CD4-positive, alpha-beta T cell (primary cell): Measurements from ENCODE around the gene GALNT18. TPM values are rescaled to one million over a fixed set of nuclear protein-coding genes. Genes with fewer than 3 reads are reported as not detected.

Experiments
- ATAC-seq: fragments of 200-7000 bp; cut with Tn5 transposase; one replicate; pipeline ENCODE4 v1.10.0; 2022; ENCODE audit warnings: mild to moderate bottlenecking; ENCODE audit not compliant: poor library complexity
- CTCF ChIA-PET: fragments of 350-600 bp; sonication (Branson Sonifier 250); formaldehyde crosslinking; loops from one replicate; lab custom pipeline; 2021; ENCODE audit warnings: antibody characterized with exemption, inconsistent platforms; lab: Charles Lee
- POLR2A ChIA-PET: fragments of 350-600 bp; sonication (Branson Sonifier 250); formaldehyde crosslinking; loops from one replicate; lab custom pipeline; 2021; ENCODE audit warnings: antibody characterized with exemption, inconsistent platforms; lab: Charles Lee
- DNase-seq, 14 experiments: peaks; one replicate each; pipeline ENCODE4 v3.0.0-alpha.2; 2013 to 2020; ENCODE audit warnings: mixed read lengths in 2 of 14
- H3K27ac ChIP-seq, 2 donors: one replicate each; pipeline versions ENCODE4 v1.5.1 to v1.7.0; 2013; ENCODE audit warnings: low read length in 2 of 2, low read depth in 1 of 2, mild to moderate bottlenecking in 1 of 2
- H3K27me3 ChIP-seq, 2 experiments: 1 replicate in 1 of 2; 2 replicates in 1 of 2; pipeline versions ENCODE4 v1.6.1 to v1.7.0; 2013; ENCODE audit warnings: low read length in 2 of 2, control low read depth in 1 of 2, mild to moderate bottlenecking in 1 of 2, moderate library complexity in 1 of 2; ENCODE audit not compliant: insufficient read depth in 2 of 2, control insufficient read depth in 1 of 2
- H3K36me3 ChIP-seq: one replicate; pipeline ENCODE4 v1.6.1; 2013; ENCODE audit warnings: low read length, control low read depth; ENCODE audit not compliant: insufficient read depth
- H3K4me1 ChIP-seq: one replicate; pipeline ENCODE4 v1.6.1; 2013; ENCODE audit warnings: low read length, control low read depth; ENCODE audit not compliant: insufficient read depth
- H3K4me3 ChIP-seq: one replicate; pipeline ENCODE4 v1.5.1; 2013; ENCODE audit warnings: mild to moderate bottlenecking, low read length, moderate library complexity
- H3K9me3 ChIP-seq, 2 experiments: 1 replicate in 1 of 2; 2 replicates in 1 of 2; pipeline versions ENCODE4 v1.6.1 to v1.7.0; 2013; ENCODE audit warnings: low read length in 2 of 2, mild to moderate bottlenecking in 2 of 2, control low read depth in 1 of 2, moderate library complexity in 1 of 2; ENCODE audit not compliant: control insufficient read depth in 1 of 2, insufficient read depth in 1 of 2
- H3K27ac Mint-ChIP-seq: one replicate; pipeline ENCODE4 v1.8.0; 2020; ENCODE audit warnings: mixed read lengths
- H3K27me3 Mint-ChIP-seq: one replicate; pipeline ENCODE4 v1.8.0; 2021; ENCODE audit warnings: mixed read lengths
- H3K36me3 Mint-ChIP-seq: one replicate; pipeline ENCODE4 v1.8.0; 2021; ENCODE audit warnings: low read depth, mixed read lengths
- H3K4me1 Mint-ChIP-seq: one replicate; pipeline ENCODE4 v1.8.0; 2021; ENCODE audit warnings: low read depth, mixed read lengths
- H3K4me3 Mint-ChIP-seq: one replicate; pipeline ENCODE4 v1.8.0; 2020; ENCODE audit warnings: mild to moderate bottlenecking, mixed read lengths
- H3K9me3 Mint-ChIP-seq: one replicate; pipeline ENCODE4 v1.8.0; 2020; ENCODE audit warnings: mixed read lengths
- intact Hi-C, 2 experiments: fragments of 100-400 bp; cut with DNase I in 1 of 2; cut with micrococcal nuclease in 1 of 2; formaldehyde crosslinking; loops; one replicate each; pipeline versions ENCODE4 v1.15.1 to v1.9.0; 2023 to 2025; cut with DNase I, micrococcal nuclease
- total RNA-seq, 174 experiments: library from RNA in 2 of 174; stranded (reverse) in 2 of 174; gene quantifications; one replicate each; pipeline ENCODE4 v1.2.3 and lab custom pipeline; 2021 to 2026
- TF ChIP-seq, protein P1 (sequence below): fragments of 200-600 bp; IDR thresholded peaks from one replicate; pipeline ENCODE4 v1.8.0; 2022; ENCODE audit warnings: antibody characterized with exemption, mild to moderate bottlenecking

GALNT18 gene
- total RNA-seq, 2 experiments from 2014 or later, result 0.08 TPM; not detected in 1

DNA sequence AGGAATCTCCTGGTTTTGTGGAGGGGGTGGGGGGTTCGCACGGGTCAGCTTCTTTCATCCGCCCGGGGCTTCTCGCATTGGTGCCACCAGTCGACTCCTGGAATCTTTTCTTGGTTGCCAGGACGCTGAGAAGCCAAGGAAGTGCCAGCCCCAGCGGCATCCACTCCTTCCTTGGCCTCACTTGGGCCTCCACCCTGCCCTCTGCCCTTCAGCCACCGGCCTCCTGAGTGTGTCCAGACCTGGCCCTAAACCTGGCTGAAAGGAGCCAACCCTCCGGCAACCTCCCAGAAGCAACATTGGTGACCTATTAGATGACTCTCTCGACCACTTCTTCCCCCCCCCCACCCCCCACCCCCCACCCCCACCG, 518 bp upstream of the GALNT18 start:
- Histone ChIP-seq H3K36me3 (no peaks in the 10 kb centered on the region), H3K27me3 (peaks cover 33 to 35% of the 10 kb centered on the region in 2 experiments), H3K27ac (no peak overlapping the region), H3K4me3 (no peak overlapping the region), H3K9me3 (peaks cover 0 to 6% of the 10 kb centered on the region in 2 experiments), H3K4me1 (peaks cover 19% of the 10 kb centered on the region)
- Mint-ChIP-seq H3K4me3 (no peak overlapping the region), H3K36me3 (no peaks in the 10 kb centered on the region), H3K4me1 (peaks cover 5% of the 10 kb centered on the region), H3K27ac (no peak overlapping the region), H3K9me3 (no peaks in the 10 kb centered on the region), H3K27me3 (peaks cover 61% of the 10 kb centered on the region)
- TF ChIP-seq, protein P1, sequence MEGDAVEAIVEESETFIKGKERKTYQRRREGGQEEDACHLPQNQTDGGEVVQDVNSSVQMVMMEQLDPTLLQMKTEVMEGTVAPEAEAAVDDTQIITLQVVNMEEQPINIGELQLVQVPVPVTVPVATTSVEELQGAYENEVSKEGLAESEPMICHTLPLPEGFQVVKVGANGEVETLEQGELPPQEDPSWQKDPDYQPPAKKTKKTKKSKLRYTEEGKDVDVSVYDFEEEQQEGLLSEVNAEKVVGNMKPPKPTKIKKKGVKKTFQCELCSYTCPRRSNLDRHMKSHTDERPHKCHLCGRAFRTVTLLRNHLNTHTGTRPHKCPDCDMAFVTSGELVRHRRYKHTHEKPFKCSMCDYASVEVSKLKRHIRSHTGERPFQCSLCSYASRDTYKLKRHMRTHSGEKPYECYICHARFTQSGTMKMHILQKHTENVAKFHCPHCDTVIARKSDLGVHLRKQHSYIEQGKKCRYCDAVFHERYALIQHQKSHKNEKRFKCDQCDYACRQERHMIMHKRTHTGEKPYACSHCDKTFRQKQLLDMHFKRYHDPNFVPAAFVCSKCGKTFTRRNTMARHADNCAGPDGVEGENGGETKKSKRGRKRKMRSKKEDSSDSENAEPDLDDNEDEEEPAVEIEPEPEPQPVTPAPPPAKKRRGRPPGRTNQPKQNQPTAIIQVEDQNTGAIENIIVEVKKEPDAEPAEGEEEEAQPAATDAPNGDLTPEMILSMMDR, result no peak
- CTCF ChIA-PET, result no interaction called here
- DNase-seq, result no peak
- intact Hi-C loops, result no loop called here
- POLR2A ChIA-PET, result no interaction called here
- no peak for ATAC-seq

DNA sequence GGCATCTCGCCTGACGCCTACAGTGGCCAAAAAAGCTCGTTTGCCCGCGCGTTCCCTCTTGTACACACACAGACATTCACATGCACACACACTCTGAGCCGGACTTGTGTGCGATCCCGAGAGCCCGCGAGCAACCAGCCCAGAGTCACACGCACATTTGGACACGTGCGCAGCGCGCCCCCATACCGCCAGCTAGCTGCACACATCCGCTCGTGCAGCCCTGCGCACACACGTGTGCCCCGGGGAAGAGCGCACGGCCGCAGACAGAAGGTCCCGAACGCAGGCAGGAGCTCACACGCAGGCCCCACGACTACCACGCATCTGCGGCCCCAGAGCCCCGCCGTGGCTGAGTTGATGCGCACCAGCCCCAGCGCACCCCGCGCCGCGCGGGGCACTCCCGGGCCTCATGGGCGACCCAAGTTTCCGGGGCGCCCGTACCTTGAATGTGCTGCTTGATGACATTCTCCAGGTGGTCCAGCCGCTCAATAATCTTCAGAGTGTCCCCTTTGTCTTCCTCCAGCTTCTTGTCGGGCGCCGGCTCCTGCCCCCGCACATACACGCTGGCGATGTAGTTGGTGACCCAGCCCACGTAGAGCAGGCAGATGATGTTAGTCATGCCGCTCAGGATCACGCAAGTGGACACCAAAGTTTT, 758 bp downstream of the GALNT18 start:
- CTCF ChIA-PET, result no interaction called here
- Histone ChIP-seq H3K4me3 (peak overlapping the region; percentile 26), H3K36me3 (no peaks in the 10 kb centered on the region), H3K27ac (no peak overlapping the region), H3K4me1 (peaks cover 19% of the 10 kb centered on the region), H3K9me3 (peaks cover 0 to 6% of the 10 kb centered on the region in 2 experiments), H3K27me3 (peaks cover 33 to 35% of the 10 kb centered on the region in 2 experiments)
- H3K27ac Mint-ChIP-seq, result no peak overlapping the region
- H3K27me3 Mint-ChIP-seq, result peaks cover 71% of the 10 kb centered on the region
- H3K4me1 Mint-ChIP-seq, result peaks cover 5% of the 10 kb centered on the region
- peak overlapping the region; percentile 48 for H3K4me3 Mint-ChIP-seq
- DNase-seq (peak in 3 of 14 experiments; percentile 4 to 28 (median 17)), ATAC-seq (no peak)
- TF ChIP-seq, protein P1, result no peak
- H3K36me3 Mint-ChIP-seq, result no peaks in the 10 kb centered on the region
- POLR2A ChIA-PET, result no interaction called here
- H3K9me3 Mint-ChIP-seq, result no peaks in the 10 kb centered on the region
- intact Hi-C loops, result no loop called here

DNA sequence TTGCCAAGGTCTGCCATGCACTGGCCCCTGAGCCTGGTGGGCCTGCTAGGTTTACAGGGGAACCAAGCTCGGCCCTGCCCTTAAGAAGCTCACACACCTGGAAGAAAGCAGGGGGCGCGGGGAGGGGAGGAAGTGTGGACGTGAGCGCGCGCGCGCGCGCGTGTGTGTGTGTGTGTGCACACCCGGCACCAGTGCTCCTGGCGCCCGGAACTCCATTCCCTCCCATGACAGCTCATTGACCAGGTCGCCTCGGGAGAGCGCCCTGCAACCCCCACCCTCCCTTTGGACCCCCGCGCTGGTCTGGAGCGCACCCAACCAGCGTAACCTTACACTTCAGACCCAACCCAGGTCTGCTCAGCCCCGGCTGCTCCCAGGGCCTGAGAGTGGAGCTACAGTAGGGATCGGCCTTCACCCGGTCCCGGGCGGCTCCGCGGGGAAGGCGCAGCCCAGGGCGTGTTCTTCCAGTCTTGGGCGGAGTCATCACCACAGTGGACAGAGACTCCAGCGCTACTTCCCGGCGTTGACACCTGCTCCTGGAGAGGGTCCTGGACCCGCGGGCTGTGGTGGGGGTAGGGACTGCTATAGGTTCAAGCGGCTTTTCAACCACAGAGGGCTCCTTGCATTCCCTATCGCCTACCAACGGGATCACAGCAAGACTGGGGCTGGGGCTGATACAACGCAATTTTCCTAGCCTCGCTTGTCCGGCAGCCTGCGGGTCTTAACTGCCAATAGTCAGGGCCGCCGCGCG, 1.5 kb downstream of the GALNT18 start:
- H3K36me3 Mint-ChIP-seq, result no peaks in the 10 kb centered on the region
- ATAC-seq, result no peak
- no peaks in the 10 kb centered on the region for H3K9me3 Mint-ChIP-seq
- intact Hi-C loops, result no loop called here
- H3K27me3 Mint-ChIP-seq, result peaks cover 73% of the 10 kb centered on the region
- peak in 1 of 14 experiments; percentile 7 for DNase-seq
- ChIA-PET POLR2A (no interaction called here), CTCF (no interaction called here)
- peaks cover 0 to 6% of the 10 kb centered on the region in 2 experiments for H3K9me3 ChIP-seq
- H3K36me3 ChIP-seq, result no peaks in the 10 kb centered on the region
- H3K4me1 Mint-ChIP-seq, result peaks cover 5% of the 10 kb centered on the region
- peak overlapping the region; percentile 48 for H3K4me3 Mint-ChIP-seq
- H3K27ac Mint-ChIP-seq, result no peak overlapping the region
- peak overlapping the region; percentile 5 for H3K4me3 ChIP-seq
- TF ChIP-seq, protein P1, result no peak
- H3K27me3 ChIP-seq, result peaks cover 30 to 32% of the 10 kb centered on the region in 2 experiments
- peaks cover 19% of the 10 kb centered on the region for H3K4me1 ChIP-seq
- H3K27ac ChIP-seq, result no peak overlapping the region
